Right renal cortex interstitium (tissue), 3 donors: ENCODE measurements around the gene TNNC1. TPM values are rescaled to one million over a fixed set of nuclear protein-coding genes. Genes with fewer than 3 reads are reported as not detected.
A peak's percentile ranks its signal among the peaks of the same experiment; 100 is the strongest.

Experiments used
- DNase-seq, 3 donors: peaks; one replicate each; pipeline ENCODE4 v3.0.0-alpha.2; 2013; ENCODE audit warnings: low read depth in 3 of 3, low spot score in 2 of 3
- polyA plus RNA-seq, 3 donors: library from polyadenylated mRNA; unstranded; fragments of 120-200 nt; gene quantifications; one replicate each; pipeline ENCODE4 v1.2.1, GENCODE V29; 2013; ENCODE audit not compliant: insufficient read length in 3 of 3

TNNC1 gene
- polyA plus RNA-seq, 3 donors, result 8.8 to 9.6 (median 9.6) TPM

GRCh38 chr3:52458770-52459545 lies 5.1 kb upstream of the TNNC1 start:
- no peak for DNase-seq

DNA sequence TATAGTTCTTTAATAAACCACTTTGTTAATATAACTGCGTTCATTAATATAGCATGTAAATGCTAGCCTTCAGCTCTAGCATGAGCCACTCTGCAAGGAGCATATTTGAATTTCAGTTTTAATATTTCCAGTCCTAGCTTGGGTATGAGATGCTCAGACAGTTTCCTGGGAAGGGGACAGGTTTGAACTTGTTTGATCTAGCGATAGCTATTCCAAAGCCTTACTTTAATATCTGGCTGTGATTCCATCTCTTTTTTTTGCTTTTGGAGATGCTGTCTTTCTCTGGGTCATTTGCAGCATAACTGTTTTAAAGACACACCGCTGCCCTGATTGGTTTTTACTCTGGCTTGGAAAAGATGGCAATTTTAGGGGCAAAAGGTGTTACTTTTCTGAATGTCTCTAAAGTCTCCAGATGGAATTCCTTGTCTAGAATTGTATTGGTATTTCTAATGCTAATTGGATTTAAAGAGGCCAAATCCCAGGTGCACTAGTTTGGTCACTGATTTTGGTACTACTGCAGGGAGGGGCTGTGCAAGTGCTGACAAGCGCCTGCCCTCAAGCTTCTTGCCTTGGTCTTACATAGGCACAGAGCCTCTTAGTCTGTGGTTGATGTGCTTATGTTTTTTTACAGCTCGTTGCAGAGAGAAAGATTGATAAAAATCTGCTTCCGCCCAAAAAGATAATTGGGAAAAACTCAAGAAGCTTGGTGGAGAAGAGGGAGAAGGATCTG lies 4.4 kb upstream of the TNNC1 start:
- no peak for DNase-seq

DNA sequence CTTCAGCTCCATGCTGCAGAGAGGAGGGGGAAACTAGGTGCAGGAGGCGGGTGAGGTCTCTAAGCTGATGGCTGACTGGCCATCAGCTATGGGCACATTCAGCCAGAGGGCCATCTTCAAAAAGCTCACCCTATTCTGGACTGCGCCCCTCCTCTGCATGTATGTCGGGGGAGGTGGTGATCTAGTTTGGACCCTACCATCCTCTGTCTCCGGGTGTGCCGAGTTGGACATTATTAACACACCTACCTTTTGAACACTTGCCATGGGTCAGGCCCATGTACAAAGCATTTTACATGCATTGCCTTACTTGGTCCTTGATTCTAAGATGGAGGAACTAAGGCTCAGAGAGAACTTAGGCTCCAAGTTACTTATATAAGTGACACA lies 3.0 kb upstream of the TNNC1 start:
- no peak for DNase-seq

- no peak for DNase-seq
Observed at GRCh38 chr3:52456169-52456799, 2.4 kb upstream of the TNNC1 start.

DNA sequence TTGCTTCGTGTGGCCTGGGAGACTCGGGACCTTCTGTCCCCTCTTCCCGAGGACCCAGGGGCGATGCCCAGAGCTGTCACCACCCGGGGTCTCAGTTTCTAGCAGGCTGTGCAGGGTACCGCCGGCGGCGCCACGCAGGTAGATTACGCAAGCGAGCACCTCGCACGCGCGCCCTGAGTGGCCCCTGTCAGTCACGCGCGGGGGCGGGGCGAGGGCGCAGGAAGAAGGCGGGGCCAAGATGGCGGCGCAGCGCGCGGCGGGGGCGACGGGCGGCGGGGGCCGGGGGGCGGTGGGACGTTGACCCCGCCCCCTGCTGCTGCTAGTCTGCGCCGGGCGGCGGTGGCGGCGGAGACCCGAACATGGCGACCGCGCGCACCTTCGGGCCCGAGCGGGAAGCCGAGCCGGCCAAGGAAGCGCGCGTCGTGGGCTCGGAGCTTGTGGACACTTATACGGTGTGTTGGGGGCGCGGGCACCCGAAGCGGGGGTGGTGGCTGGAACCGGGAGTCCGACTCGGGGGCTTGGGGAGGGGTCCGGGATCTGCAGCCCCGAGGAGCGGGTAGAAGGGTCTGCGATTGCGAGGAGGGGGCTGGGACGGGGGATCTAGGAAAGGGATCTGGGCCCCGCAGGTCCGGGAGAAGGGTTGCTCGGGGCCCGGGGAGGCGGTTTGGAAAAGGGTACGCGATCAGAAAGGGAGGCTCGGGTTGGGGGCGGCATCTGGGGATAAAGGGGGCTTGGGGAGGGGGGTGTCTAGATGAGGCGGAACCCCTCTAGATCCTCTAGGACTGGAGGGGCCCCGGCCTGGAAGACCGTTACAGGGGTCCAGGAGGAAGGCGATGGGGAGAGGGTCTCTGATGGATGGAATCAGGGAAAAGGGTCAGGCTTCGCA lies 1.7 kb upstream of the TNNC1 start, which contains the start of gene NISCH:
Gene NISCH, plus strand, starts transcription at position 322 of the 886 bp plus-strand sequence. Its CDS starts 38 bp downstream, at position 360.
- DNase-seq, result peak in 1 of 3 donors; percentile 63

DNA sequence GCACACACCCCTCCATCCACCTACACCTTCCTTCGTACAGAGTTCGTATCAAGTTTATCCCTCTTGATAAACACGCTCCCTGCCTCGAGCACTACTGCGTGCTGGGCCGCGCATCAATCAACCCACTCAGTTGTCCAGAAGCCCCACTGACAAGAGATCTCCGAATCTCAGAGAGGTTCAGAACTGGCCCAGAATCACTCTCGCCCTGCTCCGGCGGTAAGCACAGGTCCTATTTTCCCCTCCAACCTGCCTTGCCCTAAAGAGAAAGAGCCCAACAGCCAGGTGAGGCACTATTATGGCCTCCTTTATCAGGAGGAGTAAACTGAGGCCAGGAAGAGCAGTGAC lies 1.1 kb upstream of the TNNC1 start:
- no peak for DNase-seq

DNA sequence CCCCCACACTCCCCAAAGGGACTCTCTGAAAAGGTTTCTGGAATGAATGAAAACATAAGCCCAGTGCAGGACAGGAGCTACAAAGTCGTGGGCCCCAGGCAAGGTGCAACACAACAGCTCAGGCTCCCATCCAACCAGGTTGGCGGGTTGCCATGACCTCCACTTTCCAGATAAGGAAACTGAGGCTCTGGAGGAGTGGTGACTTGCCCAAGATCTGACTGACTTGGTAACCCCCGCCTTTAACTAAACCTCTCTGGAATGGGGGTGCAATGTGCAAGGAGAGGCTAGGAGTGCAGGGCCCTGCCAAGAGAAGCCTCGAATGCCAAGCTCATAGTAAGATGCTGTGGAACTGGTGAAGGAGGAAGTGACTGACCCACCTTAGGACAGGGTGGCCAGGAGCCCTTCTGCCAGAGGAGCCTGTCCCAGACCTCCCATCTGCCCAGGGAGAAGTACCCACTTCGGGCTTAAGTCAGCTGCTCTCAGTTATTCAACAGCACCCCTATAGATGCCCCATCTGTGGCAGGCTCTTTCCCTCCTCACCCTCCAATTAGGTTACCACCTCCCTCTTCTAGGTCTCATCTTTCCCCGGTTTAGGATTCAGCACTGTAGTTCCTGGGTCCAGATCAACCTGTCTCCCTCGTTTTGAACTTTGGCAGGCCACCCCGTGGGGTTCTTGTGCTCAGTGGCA lies 553 bp upstream of the TNNC1 start:
- no peak for DNase-seq

GRCh38 chr3:52452570-52453221 lies 1.1 kb downstream of the TNNC1 start:
- DNase-seq, result no peak

DNA sequence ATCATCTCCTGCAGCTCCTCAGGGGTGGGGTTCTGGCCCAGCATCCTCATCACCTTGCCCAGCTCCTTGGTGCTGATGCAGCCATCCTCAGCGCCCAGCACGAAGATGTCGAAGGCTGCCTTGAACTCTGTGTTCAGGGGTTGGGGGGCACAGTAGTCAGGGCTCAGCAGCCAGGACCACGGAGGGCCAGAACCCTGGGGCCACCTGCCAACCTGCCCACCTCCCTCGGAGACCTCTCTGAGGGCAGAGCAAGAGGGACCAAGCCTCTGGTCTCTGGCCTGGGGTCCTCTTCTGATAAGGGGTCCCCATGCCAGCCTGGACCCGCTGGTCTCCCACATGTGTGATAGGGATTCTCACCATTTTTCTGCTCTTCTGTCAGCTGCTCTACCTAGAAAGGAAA lies 1.7 kb downstream of the TNNC1 start:
- DNase-seq, result no peak

- no peak for DNase-seq
Observed at GRCh38 chr3:52451237-52452083, 2.4 kb downstream of the TNNC1 start.

GRCh38 chr3:52450489-52451236 lies 3.2 kb downstream of the TNNC1 start:
- no peak for DNase-seq

DNA sequence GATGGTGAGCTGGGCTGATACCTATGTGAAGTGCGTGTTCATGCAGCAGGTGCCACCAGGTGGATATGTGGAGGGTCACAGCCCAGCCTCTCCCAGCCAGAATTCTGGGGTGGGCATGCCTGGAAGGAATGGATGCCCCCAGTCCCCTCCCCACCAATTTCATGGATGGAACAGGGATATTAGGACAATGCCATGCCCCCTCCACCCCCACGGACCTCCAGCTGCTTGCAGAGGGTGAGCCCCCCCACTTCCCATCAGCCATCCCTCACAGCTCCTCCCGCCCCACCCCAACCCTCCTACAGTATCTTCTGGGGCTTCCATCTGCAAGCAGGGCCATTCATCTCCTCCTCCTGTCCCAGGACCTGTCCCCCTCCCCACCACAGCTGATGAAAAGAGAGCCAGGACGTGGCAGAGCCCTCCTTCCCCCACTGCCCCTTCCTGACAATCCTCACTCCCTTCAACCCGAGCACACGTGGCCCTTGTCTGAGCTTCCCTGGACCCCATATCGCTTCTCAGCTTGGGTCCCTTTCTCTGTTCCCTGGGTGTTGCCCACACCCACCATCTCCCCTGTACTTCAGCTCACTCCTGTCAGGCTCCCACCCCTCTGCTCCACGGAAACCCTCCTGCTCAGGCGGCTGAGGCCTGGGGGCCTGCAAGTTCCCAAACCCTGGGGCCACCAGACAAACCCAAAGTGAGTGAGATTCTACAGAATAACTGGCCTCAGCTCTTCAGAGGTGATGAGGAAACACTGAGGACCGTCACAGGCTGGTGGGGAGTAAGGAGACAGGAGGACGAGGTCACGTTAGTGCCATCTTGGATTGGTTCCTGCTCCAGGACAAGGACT lies 6.1 kb downstream of the TNNC1 start:
- no peak for DNase-seq

DNA sequence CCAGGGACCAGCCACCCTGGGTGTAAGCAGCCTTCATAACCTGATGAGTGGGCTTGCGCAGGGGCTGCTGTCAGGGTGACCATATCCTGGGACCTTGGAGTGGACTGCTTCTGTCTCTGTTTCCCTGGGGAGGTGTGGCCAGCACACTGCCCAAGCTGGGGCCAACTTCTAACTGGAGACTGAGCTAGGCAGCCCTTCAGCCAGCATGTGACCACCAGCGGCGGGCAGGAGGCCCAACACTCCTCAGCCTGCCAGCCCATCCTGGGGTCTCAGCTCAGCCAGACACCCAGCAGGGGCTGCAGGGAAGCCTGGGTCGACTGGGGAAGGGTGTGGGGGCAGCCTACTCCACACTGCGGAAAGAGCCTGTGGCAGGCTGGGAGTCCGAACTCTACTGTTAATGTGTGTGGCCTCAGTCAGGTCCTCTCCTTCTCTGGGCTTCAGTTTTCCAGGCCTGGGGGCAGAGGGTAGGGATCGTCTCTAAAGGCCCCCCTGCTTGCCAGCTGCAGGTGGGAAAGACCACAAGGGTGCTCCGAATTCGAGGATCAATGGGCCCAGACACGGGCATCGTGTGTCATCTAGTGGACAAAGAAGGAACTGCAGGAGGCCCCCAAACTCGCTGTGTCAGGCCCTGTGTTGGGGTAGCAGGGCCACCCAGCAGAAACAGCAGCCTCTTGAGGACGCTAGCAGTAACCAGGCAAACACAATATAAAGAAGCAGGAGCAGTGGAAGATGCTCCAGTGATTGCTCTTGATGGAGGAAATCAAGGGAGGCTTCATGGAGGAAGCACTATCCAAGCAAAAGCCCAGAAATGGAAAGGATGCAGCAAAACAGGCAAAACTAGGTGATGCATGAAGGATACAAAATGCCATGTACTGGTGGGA lies 7.0 kb downstream of the TNNC1 start:
- DNase-seq, result no peak

DNA sequence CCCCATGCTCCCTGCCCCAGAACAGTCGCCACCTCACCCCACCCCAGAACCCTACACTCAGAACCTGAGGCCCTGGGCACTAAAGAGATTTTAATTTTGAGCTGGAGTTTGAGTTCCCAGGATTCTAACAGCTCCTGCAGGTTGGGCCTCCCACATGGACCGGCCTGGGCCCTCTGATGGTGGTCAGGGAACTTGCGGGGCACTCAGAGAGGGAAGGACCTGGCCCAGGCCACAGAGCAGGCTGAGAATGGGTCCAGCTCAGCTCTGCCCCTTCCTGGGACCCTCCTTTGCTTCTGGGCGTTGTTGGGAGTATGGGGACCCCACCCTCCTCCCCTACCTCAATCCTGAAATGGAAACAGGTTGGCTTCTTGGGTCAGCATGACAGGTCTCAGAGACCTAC lies 7.8 kb downstream of the TNNC1 start:
- DNase-seq, result no peak

GRCh38 chr3:52444860-52445793 lies 8.7 kb downstream of the TNNC1 start, which contains the start of gene SEMA3G:
SEMA3G (minus strand) TSS chr3:52445103; CDS start chr3:52445027, 76 bp downstream.
- no peak for DNase-seq
